Measurements from ENCODE around the gene TRNT1. TPM values are rescaled to one million over a fixed set of nuclear protein-coding genes. Genes with fewer than 3 reads are reported as not detected.

The TRNT1 gene
- total RNA-seq, 1 donor, result 32.4 TPM

DNA sequence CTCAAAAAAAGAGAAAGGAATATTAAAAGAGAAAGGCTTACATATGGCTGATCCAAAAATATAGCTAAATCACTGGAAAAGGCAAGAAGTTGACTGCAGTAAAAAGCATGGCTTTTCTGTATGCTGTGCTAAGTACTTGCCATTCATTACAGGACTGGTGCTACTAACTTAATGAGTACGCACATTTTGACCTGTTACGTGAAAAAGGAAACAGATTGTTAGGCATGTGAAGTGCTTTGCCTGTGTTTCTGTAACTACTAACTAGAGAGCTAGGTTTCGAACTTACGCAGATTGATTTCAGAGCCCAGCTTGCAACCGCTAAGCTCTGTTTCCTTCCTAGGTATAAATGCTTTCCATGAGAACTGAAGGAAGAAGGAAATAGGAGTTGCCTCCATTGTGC is 2.8 kb downstream of the TRNT1 start:
- H3K4me3 ChIP-seq (ENCODE audit: low read depth, low read length), result no peak overlapping the region
- TF ChIP-seq CTCF (IDR thresholded peaks at IDR 0.05; ENCODE audit: insufficient read depth, low read depth, low read length), result no peak
- no peak for DNase-seq (ENCODE audit: low read depth)

- DNase-seq (ENCODE audit: low read depth), result no peak
These were observed 6.8 kb downstream of the TRNT1 start for GRCh38 chr3:3133500-3133899.

DNA sequence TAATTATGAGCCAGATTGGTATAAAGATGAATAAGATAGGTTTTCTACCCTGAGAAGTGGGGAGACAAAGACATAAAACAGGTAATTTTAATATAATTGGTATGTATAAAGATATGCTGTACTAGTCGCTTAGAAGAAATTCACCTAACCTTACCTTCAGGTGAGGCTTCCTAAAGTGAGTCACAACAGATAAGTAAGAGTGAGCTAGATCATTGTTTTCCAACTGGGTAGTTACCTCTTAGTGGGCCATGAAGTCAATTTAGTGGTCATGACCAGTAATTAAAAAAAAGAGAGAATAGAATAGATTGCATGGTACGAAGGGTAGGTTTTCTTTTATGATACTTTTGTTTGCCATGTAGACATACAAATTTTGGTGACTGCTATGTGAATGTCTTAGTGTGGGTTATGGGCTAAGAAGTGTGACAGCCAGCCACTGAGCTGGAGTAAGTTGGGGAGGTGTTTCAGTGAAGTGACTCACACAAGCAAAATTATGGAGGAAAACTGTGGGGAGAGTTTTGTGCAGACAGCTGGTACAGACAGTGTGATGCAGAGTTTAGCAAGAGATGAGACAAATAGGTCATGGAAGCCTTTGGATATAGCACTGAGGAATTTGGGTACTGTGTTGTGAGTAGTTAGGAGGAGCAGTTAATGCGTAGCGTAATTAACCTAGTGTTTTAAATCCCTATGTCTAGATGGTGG is 8.2 kb downstream of the TRNT1 start:
- no peak for TF ChIP-seq CTCF (IDR thresholded peaks at IDR 0.05; ENCODE audit: insufficient read depth, low read depth, low read length)
- DNase-seq (ENCODE audit: low read depth), result peak; percentile 38
- H3K4me3 ChIP-seq (ENCODE audit: low read depth, low read length), result no peak overlapping the region

More at GRCh38 chr3:3133500-3133899, 6.8 kb downstream of the TRNT1 start:
- no peak overlapping the region for H3K4me3 ChIP-seq (ENCODE audit: low read depth, low read length)
- no peak for TF ChIP-seq CTCF (IDR thresholded peaks at IDR 0.05; ENCODE audit: insufficient read depth, low read depth, low read length)

DNA sequence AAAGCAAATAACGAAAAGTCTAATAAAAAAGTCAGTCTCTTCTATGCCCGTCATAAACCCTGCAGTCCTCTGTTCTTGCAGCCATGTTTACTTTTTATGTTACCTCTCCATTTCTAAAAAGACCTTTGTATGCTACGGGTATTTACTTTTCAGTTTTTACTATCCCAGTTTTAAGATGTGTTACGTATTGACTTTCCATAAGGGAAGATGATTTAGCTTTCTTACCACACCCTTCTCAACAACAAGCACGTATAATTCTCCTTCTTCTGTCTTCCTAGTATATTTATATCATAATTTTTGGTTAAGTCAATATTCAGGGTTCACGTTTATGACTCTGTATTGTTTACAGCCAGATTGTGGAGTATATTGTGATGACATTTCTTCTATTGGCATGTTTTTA is 10.8 kb downstream of the TRNT1 start:
- H3K4me3 ChIP-seq (ENCODE audit: low read depth, low read length), result no peak overlapping the region
- DNase-seq (ENCODE audit: low read depth), result no peak
- no peak for TF ChIP-seq CTCF (IDR thresholded peaks at IDR 0.05; ENCODE audit: insufficient read depth, low read depth, low read length)

GRCh38 chr3:3141939-3142338 is 15.2 kb downstream of the TRNT1 start:
- no peak for DNase-seq (ENCODE audit: low read depth)
- no peak overlapping the region for H3K4me3 ChIP-seq (ENCODE audit: low read depth, low read length)
- TF ChIP-seq CTCF (IDR thresholded peaks at IDR 0.05; ENCODE audit: insufficient read depth, low read depth, low read length), result no peak

DNA sequence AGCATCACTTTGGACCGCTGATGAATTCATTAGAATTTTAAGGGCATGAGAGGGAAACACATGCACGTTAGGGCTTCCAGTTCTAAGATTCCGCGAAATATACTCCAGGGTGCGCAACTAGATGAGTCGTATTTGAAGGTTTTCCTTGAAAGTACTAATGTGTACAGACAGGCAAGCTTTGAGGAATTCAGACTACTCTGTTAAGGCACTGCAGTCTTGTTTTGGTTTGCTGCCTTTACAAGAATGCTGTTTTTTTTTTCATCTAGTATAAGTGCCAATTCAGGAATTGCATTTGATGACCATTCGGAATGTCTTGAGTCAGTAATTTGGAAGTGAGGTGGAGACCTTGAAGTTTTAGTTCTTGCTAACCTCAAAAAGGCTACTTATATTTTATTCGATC is 19.1 kb downstream of the TRNT1 start:
- TF ChIP-seq CTCF (IDR thresholded peaks at IDR 0.05; ENCODE audit: insufficient read depth, low read depth, low read length), result no peak
- DNase-seq (ENCODE audit: low read depth), result peak; percentile 7
- H3K4me3 ChIP-seq (ENCODE audit: low read depth, low read length), result no peak overlapping the region

GRCh38 chr3:3149560-3149959 is 22.8 kb downstream of the TRNT1 start:
- TF ChIP-seq CTCF (IDR thresholded peaks at IDR 0.05; ENCODE audit: insufficient read depth, low read depth, low read length), result no peak
- no peak overlapping the region for H3K4me3 ChIP-seq (ENCODE audit: low read depth, low read length)
- no peak for DNase-seq (ENCODE audit: low read depth)
